Panc1 (cell line): Measurements from ENCODE around the gene MICAL2. TPM values are rescaled to one million over a fixed set of nuclear protein-coding genes. Genes with fewer than 3 reads are reported as not detected.

Source experiments
- ATAC-seq: fragments of 200-7000 bp; cut with Tn5 transposase; 2 replicates; pipeline ENCODE4 v1.9.1; 2020; ENCODE audit warnings: mild to moderate bottlenecking, moderate library complexity
- BruUV-seq: library from RNA; stranded (reverse); fragments of 400-500 nt; replicated peaks from 2 replicates; lab custom pipeline; 2021; lab: Mats Ljungman, UMichigan
- CTCF ChIA-PET: fragments of 300-600 bp; sonication (Branson Sonifier 250); formaldehyde crosslinking; loops from one replicate; lab custom pipeline; 2022; ENCODE audit warnings: antibody characterized with exemption; lab: Charles Lee
- POLR2A ChIA-PET: fragments of 300-600 bp; sonication (Branson Sonifier 250); formaldehyde crosslinking; loops from one replicate; lab custom pipeline; 2022; ENCODE audit warnings: antibody characterized with exemption; lab: Charles Lee
- DNase-seq: peaks from one replicate; pipeline ENCODE4 v3.0.0-alpha.2; 2010; ENCODE audit warnings: low read depth, low spot score
- H3K27ac ChIP-seq: 2 replicates; pipeline ENCODE4 v1.5.1; 2011; ENCODE audit warnings: mild to moderate bottlenecking, low read length, inconsistent platforms
- H3K27me3 ChIP-seq: fragments of 200-500 bp; sonication (Bioruptor generic); 2 replicates; pipeline ENCODE4 v1.6.0; 2014; ENCODE audit warnings: low read length, inconsistent platforms; ENCODE audit not compliant: control insufficient read depth, insufficient read depth
- H3K36me3 ChIP-seq: fragments of 200-500 bp; sonication (Bioruptor generic); 2 replicates; pipeline ENCODE4 v1.5.1; 2014; ENCODE audit warnings: inconsistent platforms, mild to moderate bottlenecking, low read length, moderate library complexity; ENCODE audit not compliant: control insufficient read depth, insufficient read depth
- H3K4me1 ChIP-seq: 2 replicates; pipeline ENCODE4 v1.5.1; 2011; ENCODE audit warnings: inconsistent platforms, mild to moderate bottlenecking, low read length, moderate library complexity; ENCODE audit not compliant: control insufficient read depth, insufficient read depth
- H3K4me3 ChIP-seq, 2 experiments: 2 replicates each; pipeline ENCODE4 v1.5.1; 2011 to 2012; ENCODE audit warnings: low read depth in 2 of 2, low read length in 2 of 2, mild to moderate bottlenecking in 2 of 2, inconsistent platforms in 1 of 2, moderate library complexity in 1 of 2
- H3K9me3 ChIP-seq: fragments of 200-500 bp; sonication (Bioruptor generic); 2 replicates; pipeline ENCODE4 v1.5.1; 2014; ENCODE audit warnings: low read depth, mild to moderate bottlenecking, inconsistent platforms, low read length, moderate library complexity; ENCODE audit not compliant: control insufficient read depth, insufficient read depth
- POLR2AphosphoS5 ChIP-seq: IDR thresholded peaks from 2 replicates; pipeline ENCODE4 v1.6.1; 2012; ENCODE audit warnings: mild to moderate bottlenecking, low read depth, low read length, moderate library complexity
- SIN3A ChIP-seq: IDR thresholded peaks from 2 replicates; pipeline ENCODE4 v1.6.1; 2012; ENCODE audit warnings: low read depth, mild to moderate bottlenecking, low read length, moderate library complexity, borderline replicate concordance; ENCODE audit not compliant: insufficient read depth
- TCF7L2 ChIP-seq: IDR thresholded peaks from 2 replicates; pipeline ENCODE4 v1.6.1; 2011; ENCODE audit warnings: mild to moderate bottlenecking, low read depth, low read length, inconsistent platforms
- in situ Hi-C: cut with HindIII; loops from 2 replicates; pipeline ENCODE4 v1.10.0; 2016; ENCODE audit warnings: low sequenced_read_pairs, low pct_unique_long_range_greater_than_20kb
- intact Hi-C: fragments of 100-400 bp; cut with micrococcal nuclease; formaldehyde crosslinking; loops from one replicate; pipeline ENCODE4 v1.10.0; 2022; ENCODE audit not compliant: unreplicated experiment
- total RNA-seq: library from RNA; stranded (reverse); gene quantifications from one replicate; pipeline ENCODE4 v1.2.1, GENCODE V29; 2021; ENCODE audit not compliant: unreplicated experiment
- TF ChIP-seq, protein P1 (sequence below): fragments of 450-650 bp; IDR thresholded peaks from 2 replicates; pipeline ENCODE4 v1.5.1; 2017; ENCODE audit warnings: mild to moderate bottlenecking
- TF ChIP-seq, protein P2 (sequence below), 2 experiments: IDR thresholded peaks; 2 replicates each; pipeline ENCODE4 v1.6.1; 2011 to 2012; ENCODE audit warnings: low read depth in 2 of 2, control low read depth in 1 of 2, low read length in 1 of 2, mild to moderate bottlenecking in 1 of 2, moderate library complexity in 1 of 2; ENCODE audit not compliant: insufficient read depth in 1 of 2

Gene MICAL2
- total RNA-seq, 1 experiment from 2014 or later, result 199 TPM

GRCh38 chr11:12076840-12077534, 33.4 kb upstream of the MICAL2 start:
- DNase-seq (no peak), ATAC-seq (no peak)
- Histone ChIP-seq H3K9me3 (no peaks in the 10 kb centered on the region), H3K27ac (peak overlapping the region; percentile 53), H3K4me1 (peaks cover 7% of the 10 kb centered on the region; the same call in 1 of the 2 replicates), H3K36me3 (no peaks in the 10 kb centered on the region), H3K4me3 (no peak overlapping the region), H3K27me3 (no peaks in the 10 kb centered on the region)
- in situ Hi-C loops (no loop called here), intact Hi-C loops (no loop called here)
- CTCF ChIA-PET, result no interaction called here
- no TSS peak for BruUV-seq
- TF ChIP-seq, protein P1, sequence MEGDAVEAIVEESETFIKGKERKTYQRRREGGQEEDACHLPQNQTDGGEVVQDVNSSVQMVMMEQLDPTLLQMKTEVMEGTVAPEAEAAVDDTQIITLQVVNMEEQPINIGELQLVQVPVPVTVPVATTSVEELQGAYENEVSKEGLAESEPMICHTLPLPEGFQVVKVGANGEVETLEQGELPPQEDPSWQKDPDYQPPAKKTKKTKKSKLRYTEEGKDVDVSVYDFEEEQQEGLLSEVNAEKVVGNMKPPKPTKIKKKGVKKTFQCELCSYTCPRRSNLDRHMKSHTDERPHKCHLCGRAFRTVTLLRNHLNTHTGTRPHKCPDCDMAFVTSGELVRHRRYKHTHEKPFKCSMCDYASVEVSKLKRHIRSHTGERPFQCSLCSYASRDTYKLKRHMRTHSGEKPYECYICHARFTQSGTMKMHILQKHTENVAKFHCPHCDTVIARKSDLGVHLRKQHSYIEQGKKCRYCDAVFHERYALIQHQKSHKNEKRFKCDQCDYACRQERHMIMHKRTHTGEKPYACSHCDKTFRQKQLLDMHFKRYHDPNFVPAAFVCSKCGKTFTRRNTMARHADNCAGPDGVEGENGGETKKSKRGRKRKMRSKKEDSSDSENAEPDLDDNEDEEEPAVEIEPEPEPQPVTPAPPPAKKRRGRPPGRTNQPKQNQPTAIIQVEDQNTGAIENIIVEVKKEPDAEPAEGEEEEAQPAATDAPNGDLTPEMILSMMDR, result no peak
- TF ChIP-seq TCF7L2, result no peak
- TF ChIP-seq, protein P2, sequence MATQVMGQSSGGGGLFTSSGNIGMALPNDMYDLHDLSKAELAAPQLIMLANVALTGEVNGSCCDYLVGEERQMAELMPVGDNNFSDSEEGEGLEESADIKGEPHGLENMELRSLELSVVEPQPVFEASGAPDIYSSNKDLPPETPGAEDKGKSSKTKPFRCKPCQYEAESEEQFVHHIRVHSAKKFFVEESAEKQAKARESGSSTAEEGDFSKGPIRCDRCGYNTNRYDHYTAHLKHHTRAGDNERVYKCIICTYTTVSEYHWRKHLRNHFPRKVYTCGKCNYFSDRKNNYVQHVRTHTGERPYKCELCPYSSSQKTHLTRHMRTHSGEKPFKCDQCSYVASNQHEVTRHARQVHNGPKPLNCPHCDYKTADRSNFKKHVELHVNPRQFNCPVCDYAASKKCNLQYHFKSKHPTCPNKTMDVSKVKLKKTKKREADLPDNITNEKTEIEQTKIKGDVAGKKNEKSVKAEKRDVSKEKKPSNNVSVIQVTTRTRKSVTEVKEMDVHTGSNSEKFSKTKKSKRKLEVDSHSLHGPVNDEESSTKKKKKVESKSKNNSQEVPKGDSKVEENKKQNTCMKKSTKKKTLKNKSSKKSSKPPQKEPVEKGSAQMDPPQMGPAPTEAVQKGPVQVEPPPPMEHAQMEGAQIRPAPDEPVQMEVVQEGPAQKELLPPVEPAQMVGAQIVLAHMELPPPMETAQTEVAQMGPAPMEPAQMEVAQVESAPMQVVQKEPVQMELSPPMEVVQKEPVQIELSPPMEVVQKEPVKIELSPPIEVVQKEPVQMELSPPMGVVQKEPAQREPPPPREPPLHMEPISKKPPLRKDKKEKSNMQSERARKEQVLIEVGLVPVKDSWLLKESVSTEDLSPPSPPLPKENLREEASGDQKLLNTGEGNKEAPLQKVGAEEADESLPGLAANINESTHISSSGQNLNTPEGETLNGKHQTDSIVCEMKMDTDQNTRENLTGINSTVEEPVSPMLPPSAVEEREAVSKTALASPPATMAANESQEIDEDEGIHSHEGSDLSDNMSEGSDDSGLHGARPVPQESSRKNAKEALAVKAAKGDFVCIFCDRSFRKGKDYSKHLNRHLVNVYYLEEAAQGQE (IDR thresholded peaks at IDR 0.05; ENCODE audit: insufficient read depth in 1 of 2, low read depth in 2 of 2, low read length in 1 of 2), result no peak
- POLR2A ChIA-PET, result interaction anchor here (0.6 kb wide), 1 partner anchor 9 kb away, joined by 3 read pairs; no protein-coding TSS in a partner anchor

GRCh38 chr11:12077535-12078280, 32.7 kb upstream of the MICAL2 start:
- ChIA-PET POLR2A (interaction anchor here (0.6 kb wide), 1 partner anchor 8 kb away, joined by 3 read pairs; no protein-coding TSS in a partner anchor), CTCF (no interaction called here)
- H3K4me3 ChIP-seq, result no peak overlapping the region
- no peaks in the 10 kb centered on the region for H3K9me3 ChIP-seq
- ATAC-seq, result no peak
- DNase-seq, result no peak
- in situ Hi-C loops (no loop called here), intact Hi-C loops (no loop called here)
- no TSS peak for BruUV-seq
- TF ChIP-seq SIN3A, result no peak
- no peak for TF ChIP-seq TCF7L2
- TF ChIP-seq, protein P2 (IDR thresholded peaks at IDR 0.05; ENCODE audit: insufficient read depth in 1 of 2, low read depth in 2 of 2, low read length in 1 of 2), result no peak
- TF ChIP-seq POLR2AphosphoS5, result no peak
- TF ChIP-seq, protein P1, result no peak
- no peaks in the 10 kb centered on the region for H3K27me3 ChIP-seq
- H3K4me1 ChIP-seq, result peaks cover 7% of the 10 kb centered on the region; the same call in 1 of the 2 replicates
- peak overlapping the region; percentile 53 for H3K27ac ChIP-seq
- H3K36me3 ChIP-seq, result no peaks in the 10 kb centered on the region
